HG03457 (cell line): ENCODE results near the gene MACF1.

Experiments
- ATAC-seq: cut with Tn5 transposase; IDR thresholded peaks from one replicate; pipeline ENCODE4 v1.9.1; 2021; ENCODE audit warnings: moderate number of reproducible peaks; ENCODE audit not compliant: unreplicated experiment

Gene MACF1

DNA sequence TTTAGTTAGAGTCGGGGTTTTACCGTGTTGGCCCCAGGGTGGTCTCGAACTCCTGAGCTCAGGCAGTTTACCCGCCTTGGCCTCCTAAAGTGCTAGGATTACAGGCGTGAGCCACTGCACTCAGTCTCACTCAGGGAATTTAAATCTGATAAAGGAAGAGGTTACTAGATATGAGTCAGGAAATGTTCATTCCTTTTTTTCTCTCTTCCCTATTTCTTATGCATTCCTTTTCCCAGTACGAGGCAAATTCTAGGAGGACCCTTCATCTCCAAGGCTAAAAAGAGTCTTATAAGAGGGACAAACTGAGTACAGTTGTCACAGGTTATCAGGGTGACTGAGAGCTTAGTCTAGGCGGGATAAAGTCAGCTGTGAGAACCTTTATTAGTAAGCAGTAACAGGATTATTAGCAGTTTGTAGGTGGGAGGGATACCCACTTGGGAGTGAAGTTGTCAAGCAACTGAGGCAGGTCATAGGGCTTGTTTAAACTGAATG is 9.1 kb downstream of the MACF1 start:
- no peak for ATAC-seq

DNA sequence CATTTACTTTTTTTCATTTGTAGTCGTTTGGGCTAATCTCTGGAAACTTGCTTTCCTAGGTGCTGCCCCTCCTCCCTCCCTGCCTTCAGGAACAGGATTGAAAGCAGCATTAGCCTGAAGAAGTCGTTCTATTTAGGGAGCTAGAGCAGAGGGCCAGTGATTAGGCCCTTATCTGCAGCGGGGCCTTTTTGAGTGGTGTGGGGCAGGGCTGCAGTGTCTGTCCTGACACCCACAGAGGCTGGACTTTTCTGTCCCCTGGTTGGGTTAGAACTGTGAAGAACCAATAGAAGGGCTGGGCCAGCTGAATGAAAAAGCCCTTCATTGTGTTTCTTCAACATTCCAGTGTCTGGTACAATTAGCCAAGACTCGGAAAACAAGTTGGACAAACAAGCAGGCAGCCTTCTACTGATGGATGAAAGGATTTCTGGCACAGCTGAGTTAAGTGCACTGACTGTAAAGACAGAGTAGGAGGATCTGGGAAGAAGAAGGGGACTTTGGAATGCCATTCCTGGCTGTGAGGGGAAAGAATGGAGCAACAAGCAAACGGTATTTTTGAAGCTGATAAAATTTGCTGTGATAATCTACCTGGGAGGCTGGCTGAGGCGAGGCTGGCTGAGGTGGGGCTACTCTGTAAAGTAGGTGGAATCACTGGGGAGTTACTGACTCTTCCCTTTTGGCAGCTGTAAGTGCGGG is 9.7 kb downstream of the MACF1 start:
- ATAC-seq: no peak

DNA sequence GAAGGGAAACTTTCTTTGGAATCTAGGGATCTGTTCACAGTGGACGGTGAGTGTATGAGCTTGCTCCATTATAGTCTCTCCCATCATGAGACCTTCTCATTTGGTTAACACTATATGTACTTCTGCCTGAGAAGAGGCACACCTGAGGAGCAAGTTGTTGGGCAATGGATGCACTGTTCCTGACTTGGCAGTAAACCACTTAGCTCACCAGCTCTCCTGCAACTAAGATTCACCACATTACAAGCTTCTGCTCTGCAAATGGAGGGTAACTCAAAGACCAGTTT is 10.2 kb downstream of the MACF1 start:
- no peak for ATAC-seq

DNA sequence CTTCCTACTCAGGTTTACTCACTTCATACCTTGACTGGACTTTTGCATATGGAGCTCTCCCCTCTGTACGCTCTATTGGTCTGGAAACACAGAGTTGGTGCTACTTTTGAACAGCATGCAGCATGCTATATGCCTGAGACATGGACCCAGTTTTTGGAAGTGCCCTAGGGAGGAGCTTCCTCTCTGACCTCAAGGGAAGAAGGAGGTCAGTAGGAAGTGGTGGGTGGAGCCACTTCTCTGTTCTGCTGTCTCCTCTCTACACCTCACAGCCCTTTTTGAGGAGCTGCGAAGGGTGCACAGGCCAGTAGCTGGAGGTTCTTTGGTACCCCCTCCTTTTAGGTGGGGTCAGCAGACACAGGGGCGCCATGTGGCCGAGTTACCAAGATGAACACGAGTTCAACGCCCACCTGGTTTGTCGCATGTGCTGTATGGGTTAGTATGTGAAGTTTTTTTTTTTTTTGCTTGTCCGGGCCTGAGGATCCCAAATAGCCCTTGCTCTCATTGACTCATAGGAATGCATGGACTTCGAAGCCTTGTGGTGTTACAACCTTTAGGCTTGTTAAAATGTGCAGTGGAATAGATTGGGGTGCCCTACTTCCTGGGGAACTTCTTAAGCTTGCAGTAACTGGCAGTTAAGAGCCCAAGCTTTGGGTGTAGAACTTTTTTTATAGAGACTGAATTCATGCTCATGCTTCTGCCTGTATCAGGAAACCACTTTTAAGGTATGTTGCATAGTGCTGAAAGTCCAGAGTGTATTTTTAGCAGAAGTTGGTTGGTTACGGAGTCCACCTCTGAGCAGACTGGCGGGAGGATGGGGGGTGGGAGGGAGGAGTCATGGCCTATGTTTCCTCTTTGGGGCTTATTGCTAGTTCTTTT is 10.7 kb downstream of the MACF1 start:
- ATAC-seq: no peak

DNA sequence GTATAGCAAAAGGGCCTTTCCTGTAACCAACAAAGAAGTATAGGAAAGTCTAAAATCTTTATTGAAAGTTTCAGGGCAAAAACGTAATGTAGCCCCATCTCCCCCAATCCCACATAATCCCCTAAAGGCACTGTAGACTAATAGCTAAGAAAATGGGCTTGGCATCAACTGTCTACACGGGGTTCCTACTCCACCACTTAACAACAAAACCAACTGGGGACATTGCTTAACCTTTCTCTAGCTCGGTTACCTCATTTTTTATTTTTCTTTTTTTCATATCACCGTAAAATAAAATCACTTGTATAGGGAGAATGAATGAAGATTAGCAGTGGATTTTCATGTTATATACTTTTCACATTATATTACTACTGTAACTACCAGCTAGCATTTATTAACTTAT is 12.3 kb downstream of the MACF1 start:
- no peak for ATAC-seq

DNA sequence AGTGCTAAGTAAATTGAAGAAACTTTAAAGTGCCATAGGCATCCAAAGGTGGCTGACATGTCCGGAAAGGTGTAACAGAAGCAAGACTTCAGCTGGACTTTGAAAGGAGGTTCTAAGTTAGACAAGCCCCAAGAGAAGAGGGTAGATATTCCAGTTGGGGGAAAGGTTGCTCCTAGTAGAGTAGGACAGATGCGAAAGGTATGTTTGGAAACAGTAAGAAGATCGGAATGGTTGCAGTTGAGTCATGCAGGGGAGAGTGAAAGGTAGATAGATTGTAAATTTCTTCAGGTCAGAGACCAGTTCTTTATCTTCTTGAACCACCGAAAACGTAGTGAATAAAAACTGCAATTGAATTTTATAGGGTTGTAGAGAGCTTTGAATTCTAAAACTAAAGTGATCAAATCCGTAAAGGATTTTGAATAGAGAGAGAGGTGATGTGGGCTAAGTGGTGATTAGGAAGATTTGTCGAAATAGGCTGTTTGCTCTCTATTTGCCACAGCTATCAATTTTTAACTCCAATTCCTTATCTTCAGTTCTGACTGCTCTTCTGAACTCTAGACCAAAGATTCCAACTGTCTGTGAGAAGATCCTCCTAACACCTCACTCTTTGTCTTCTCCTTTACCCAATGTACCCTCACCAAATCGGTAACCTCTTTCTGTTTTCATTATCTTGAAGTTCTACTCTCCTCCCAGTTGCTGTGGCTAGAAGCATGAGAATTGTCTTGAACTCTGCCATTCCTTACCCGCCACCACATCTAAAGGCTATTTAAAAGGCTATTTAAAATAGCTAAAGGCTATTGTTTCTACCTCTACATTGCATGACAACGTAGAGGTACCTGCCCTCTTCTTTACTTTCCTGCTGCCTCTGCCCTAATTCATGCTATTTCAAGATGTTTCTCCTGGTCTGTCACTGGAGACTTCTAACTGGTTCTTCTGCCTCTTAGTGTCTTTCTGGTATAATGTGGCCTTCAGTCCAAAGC is 16.7 kb downstream of the MACF1 start:
- no peak for ATAC-seq

DNA sequence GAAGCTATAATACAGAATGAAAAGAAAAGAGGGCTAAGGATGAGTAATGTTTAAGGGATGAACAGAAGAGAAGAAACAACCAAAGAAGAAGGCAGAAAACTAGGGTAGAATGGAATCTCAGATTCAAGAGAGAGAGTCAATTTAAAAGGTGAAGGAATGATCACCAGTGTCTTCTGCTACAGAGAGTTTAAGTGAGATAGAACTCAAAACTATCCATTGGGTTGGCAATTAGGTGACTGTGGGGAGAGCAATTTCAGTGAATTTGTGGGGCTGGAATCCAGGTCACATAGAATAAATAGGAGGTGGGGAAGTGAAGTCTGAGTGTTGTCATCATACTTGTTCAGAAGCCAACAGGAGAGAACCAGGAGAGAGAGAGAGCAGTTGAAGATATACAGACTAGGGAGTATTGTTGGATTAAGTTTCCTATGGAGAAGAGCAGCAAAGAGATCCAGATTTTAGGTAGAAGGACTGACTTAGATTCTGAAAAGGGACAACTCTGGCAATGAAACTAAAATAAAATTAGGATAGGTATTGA is 19.9 kb downstream of the MACF1 start:
- no peak for ATAC-seq

DNA sequence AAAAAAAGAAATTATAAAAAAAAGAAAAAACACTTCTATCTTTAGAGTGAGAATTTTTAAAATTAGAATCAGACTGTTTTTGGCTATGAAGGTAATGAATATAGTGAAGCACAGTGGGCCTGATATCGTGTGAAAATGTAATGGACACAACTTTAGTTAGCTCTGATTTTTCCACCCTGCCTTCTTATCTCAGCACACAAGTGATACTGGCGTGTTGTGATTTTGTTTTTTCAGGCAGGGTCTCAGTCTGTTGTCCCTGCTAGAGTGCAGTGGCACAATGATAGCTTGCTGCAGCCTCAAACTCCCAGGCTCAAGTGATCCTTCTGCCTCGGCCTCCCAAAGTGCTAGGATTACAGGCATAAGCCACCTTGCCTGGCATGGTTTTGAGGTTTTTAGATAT is 22.3 kb downstream of the MACF1 start:
- no peak for ATAC-seq

DNA sequence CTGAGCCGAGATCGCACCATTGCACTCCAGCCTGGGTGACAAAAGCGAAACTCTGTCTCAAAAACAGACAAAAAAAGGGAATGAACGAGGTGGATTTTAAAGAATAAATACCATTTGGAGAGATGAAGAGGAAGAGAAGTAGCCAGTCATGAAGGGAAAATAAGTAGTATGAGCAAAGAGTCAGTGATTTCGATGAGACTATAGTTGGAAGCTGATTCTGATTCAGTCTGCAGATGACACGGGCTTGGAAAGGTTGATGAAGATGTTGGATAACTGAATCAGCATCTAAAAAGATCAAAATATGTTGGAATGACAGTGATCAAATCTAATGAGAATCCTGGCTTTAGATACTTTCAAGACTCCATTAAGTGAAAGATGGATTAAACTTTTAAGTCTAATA is 23.8 kb downstream of the MACF1 start:
- no peak for ATAC-seq

DNA sequence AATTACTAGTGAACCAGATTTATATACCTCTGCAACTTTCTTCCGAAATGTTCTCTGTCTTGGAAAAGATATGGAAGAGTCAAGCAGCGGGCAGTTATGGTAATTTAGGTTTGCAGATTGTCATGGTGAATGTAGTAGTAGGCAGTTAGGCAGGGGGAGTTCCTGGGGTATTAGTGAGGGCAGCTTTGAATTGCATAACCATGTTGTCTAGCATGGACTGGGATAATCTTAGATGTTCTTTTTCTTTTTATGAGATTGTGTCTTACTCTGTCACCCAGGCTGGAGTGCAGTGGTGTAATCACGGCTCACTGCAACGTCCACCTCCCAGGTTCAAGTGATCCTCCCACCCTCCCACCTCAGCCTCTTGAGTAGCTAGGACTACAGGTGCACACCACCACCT is 25.0 kb downstream of the MACF1 start:
- ATAC-seq: no peak

DNA sequence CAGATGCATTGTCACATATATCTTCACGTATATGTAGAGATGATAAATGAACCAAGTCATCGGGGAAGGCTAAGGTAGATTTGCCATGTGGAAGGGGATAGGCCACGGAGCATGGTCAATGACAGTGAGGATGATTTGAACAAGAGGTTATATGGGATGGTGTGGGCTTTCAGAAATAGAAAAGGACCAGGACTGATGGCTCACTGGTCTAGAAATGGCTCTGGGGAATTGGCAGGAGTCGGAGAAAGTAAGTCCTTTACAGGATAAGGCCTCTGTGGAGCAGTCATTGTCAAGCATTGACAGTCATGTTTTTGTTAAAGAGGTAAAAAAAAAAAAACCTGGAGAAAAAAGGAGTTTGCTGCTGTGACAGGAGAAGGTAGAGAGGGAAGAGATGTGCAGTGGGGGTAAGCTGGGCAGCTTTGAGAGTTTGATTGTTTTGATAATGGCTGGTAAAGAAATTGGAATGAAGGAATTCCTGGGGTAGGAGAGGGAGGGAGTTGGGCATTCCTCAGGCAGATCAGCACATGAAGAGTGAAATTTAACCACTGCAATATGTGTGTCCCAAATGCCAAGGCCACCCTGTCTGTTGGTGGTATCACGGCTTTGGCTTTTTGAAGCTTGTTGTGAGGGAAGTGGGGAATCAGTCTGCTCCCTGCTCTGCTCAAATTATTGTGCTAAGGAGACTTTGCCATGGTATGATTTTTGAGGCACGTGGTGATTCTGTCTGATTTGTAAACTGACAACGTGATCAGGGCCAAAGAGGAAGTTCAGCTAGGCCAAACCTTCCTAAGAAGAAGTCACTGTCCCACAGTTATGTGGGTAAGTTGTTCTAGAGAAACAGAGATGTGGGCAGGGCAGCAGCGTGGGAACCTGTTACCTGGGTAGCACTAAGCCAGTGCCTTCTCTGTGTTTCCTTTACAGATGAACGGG is 26.0 kb downstream of the MACF1 start:
- ATAC-seq: no peak

DNA sequence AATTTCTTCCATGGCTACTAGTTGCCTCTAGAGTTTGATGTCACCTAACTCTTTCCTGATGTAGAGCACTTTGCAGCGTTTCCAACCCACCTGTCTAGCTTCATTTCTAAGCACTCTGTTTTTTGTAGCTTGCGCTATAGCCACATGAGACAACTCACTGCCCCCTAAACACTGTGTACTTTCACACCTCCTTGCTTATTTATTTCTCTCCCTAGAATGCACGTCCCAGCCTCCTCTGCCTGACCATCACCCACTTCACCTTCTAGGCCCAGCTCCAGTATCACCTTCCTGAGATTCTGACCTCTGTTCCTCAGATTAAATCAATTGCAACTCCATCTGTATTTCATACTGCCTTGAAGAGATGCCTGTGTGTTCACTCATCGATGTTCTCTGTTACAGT is 32.5 kb downstream of the MACF1 start:
- ATAC-seq: no peak

DNA sequence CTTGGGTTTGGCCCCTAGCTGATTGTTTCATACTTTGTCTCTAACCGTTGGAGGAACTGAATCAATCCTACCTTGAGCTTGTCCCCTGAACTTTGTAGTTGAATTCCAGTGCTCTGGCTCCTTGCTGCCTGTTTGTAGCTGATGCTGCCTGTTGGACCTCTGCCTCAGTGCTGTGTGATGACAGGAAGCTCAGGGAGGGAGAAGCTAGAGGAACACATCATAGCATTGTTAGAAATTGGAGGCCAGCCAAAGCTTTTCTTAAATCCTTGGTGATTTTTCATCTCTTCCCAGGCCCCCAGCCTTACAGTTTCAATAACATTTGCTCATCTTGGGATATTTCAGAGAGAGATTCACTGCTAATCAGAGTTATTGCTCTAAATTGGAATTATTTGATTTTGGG is 34.0 kb downstream of the MACF1 start:
- ATAC-seq: no peak

DNA sequence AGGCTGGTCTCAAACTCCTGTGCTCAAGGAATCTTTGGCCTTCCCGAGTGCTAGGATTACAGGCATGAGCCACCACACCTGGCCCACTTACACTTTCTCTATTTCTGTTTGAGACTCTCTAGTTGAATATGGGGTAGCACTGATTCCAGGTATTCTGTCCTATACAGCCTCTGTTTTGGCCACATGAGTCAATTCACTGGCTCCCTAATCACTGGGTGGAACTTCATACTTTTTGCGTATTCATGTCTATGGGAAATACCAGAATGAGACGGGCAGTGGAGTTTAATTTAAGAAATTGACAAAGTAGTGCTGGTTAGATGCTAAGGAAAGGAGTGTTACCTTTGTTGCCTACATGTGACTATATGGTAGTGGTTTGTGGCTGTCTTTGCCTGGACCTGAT is 35.5 kb downstream of the MACF1 start:
- no peak for ATAC-seq

DNA sequence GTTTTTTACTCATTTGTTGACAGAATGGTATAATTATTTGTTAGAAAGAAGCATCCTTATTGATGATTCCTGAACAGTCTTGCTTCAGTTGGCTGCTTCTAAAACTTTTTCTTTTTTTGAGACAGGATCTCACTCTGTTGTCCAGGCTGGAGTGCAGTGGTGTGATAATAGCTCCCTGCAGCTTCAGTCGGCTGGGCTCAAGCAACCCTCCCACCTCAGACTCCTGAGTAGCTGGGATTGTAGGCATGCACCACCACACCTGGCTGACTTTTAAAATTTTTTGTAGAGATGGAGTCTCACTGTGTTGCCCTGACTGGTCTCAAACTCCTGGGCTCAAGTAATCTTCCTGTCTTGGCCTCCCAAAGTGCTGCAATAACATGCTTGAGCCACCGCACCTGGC is 38.8 kb downstream of the MACF1 start:
- ATAC-seq: no peak

DNA sequence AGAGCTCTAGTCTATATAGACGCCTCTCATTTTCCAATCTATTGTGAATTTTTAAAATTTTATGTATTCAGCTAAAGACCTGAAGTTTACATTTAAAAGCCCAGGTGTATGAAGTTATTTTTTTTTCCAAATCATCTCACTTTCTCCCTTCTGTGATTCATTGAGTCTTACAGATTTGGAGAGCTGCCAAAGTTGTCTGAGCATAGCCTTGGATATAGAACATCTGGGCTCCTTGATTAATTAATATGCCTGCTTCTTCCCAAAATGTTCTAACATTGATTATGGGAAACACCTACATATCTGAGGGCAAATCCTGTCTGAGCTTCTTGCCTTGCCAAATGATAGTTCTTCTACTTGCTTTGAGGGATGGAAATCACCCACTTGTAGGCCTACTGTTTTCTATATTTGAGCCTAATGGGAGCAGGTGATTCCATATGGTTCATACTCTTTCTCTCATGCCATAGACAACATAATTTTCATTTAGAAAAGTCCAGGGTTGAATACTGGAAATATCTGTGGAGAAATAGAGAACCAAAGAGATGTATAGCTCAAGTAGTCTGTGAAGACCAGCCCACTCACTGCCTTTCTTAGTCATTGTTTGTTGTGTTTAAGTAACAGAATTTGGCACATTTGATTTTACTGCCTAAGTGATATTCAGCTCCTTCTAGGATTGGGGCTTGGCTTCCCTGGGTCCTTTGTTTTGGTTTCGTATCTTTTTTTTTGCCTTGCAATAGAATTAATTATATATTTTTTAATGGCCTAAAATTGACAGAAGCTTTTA is 46.2 kb downstream of the MACF1 start:
- no peak for ATAC-seq

DNA sequence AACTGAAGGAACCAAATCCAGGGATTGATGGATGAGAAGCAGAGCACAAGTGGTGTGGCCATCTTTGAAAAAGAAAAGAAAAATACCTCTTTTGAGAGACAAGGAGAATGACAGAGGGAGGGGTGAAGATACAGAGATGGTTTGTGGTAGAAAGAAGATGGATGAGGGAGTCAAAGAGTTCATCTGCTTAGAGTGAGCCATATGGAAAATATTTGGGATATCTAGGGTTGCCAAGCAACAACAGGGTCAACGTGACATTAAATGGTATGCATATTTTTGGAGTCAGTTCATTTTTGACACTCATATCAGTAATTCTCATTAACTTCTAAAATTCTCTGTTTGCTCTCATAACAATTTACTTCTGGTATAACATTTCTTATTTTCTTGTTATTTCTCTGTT is 50.7 kb downstream of the MACF1 start:
- no peak for ATAC-seq

DNA sequence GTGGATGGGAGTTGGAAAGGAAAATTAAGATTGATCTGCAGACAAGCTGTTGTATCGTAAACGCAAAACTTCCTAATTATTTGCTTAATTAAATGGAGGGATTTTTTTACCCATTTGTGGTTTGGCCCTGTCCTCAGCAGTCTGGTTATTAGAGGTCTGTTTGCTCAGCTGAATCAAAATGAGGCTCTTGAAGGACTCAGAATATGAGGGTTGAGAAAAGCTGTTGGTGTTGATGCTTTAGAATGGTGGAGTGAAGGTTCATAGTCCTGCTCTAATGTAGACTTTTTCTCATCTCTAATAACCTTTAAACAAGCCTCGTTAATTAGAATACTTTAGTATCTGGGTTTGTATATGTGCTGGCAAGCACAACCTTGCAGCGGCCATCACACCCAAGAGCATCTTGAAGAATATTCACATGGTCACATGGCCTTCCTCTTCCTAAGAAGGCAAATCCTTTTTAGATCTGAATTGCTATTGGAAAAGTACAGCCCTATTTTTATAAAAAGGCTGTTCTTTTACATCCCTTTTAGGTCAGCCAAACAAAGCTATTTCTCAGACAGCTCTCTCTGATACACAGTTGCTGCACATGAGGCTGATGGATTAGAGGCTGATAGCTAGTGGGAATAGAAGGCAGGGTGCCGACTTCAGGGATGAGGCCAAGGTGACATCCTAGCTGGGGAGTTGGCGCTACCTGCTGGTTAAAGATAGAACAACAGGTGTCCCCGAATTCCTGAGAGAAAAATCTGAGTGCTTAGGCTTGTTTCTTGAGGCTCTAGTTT is 53.8 kb downstream of the MACF1 start:
- ATAC-seq: no peak

DNA sequence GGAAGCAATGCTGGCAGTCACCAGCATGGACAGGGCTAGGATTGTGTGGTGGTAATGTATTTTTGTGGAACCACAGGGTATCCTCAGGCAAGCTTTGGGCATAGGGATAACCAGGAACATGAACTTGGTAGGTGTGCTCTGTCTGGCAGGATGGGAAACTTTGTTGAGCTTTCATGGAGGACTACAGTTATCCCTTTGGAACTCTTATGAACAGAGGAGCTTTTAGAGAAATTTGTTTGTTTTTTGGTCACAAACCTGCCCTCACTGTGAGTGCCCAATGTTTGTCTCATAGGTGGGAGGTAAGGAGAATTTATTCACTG is 54.4 kb downstream of the MACF1 start:
- no peak for ATAC-seq
